ENCODE measurements around the gene LMNA.

The LMNA gene

DNA sequence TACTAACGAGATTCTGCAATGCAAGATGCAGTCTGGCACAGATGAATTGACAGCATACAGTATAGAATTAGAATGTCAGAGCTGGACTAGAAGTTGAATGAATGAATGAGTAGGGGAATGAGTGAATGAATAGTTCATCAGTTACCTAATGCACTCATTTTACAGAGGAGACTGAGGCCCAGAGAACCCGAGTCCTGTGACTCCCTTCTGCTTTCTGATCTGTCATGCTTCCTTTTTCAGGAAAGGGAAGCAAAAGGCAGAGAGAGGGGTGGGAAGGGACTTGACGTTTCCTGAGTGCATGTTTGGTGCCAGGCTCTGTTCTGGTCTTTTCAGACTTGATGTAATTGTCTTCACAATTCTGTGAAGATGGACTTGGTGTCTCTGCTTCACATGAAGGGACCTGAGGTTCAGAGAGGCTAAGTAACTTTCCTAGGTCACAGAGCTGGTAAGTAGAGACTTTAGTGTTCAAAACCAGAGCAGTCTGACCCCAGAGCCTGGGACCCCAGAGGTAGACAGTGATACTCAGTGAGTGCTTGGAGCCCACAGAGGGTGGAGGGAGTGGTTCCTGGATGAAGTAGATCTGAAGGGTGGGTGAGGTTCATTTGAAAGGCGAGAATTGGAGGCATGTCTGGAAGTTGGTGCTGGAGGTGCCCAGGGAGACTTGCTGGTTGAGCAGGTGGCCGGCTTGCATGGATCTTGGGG lies 24.2 kb upstream of the LMNA start:
- H3K4me1 ChIP-seq (ENCODE audit: insufficient read depth, low read length, poor library complexity, severe bottlenecking) = peaks cover 4% of the 10 kb centered on the region
- no peaks in the 10 kb centered on the region for H3F3A ChIP-seq (ENCODE audit: low read depth)
- no peaks in the 10 kb centered on the region for H3K27me3 ChIP-seq (ENCODE audit: insufficient read depth, low read length, poor library complexity, severe bottlenecking)
- no peak overlapping the region for H3K4me2 ChIP-seq (ENCODE audit: low read depth, low read length, poor library complexity, severe bottlenecking)
- H4K20me1 ChIP-seq (ENCODE audit: insufficient read depth, low read length, poor library complexity, severe bottlenecking) = no peaks in the 10 kb centered on the region
- no peaks in the 10 kb centered on the region for H3K9me2 ChIP-seq (replicated peaks; ENCODE audit: low read depth, low read length)
- no peaks in the 10 kb centered on the region for H3K9me3 ChIP-seq (ENCODE audit: insufficient read depth, low read depth, low read length)
- TF ChIP-seq EZH2phosphoT487 (IDR thresholded peaks at IDR 0.05; ENCODE audit: borderline replicate concordance) = no peak
- TF ChIP-seq CTCF (conservative IDR thresholded peaks at IDR 0.05; ENCODE audit: low read length) = no peak
- no peaks in the 10 kb centered on the region for H3K36me3 ChIP-seq (ENCODE audit: insufficient read depth, low read length)
- H3K9ac ChIP-seq (ENCODE audit: low read depth, low read length, poor library complexity, severe bottlenecking) = no peak overlapping the region
- no peak overlapping the region for H2AFZ ChIP-seq (ENCODE audit: low read length)
- H3K4me3 ChIP-seq (ENCODE audit: low read length, poor library complexity, severe bottlenecking) = no peak overlapping the region
- no peaks in the 10 kb centered on the region for H3K79me2 ChIP-seq (ENCODE audit: insufficient read depth, low read length)

DNA sequence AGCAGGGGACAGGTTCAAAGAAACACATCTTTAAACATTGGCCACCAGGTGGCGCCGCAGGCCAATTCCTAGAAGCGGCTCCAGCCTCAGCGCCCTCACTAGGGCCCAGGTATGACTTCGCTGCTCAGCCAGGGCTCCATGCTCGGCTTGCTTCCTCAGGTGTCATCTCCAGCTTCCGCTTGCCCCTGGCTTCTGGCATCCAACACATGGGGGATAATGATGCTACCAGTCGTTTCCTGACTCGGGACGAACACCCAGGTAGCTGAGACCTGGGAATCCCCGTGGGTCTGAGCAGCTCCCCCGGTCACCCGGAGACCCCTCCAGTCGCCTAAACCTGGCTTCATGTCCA lies 23.7 kb upstream of the LMNA start:
- no peaks in the 10 kb centered on the region for H3K79me2 ChIP-seq (ENCODE audit: insufficient read depth, low read length)
- peaks cover 4% of the 10 kb centered on the region for H3K4me1 ChIP-seq (ENCODE audit: insufficient read depth, low read length, poor library complexity, severe bottlenecking)
- H3K4me2 ChIP-seq (ENCODE audit: low read depth, low read length, poor library complexity, severe bottlenecking) = no peak overlapping the region
- no peaks in the 10 kb centered on the region for H3K9me2 ChIP-seq (replicated peaks; ENCODE audit: low read depth, low read length)
- no peaks in the 10 kb centered on the region for H3F3A ChIP-seq (ENCODE audit: low read depth)
- no peak overlapping the region for H2AFZ ChIP-seq (ENCODE audit: low read length)
- no peaks in the 10 kb centered on the region for H3K36me3 ChIP-seq (ENCODE audit: insufficient read depth, low read length)
- H3K4me3 ChIP-seq (ENCODE audit: low read length, poor library complexity, severe bottlenecking) = no peak overlapping the region
- H3K27me3 ChIP-seq (ENCODE audit: insufficient read depth, low read length, poor library complexity, severe bottlenecking) = no peaks in the 10 kb centered on the region
- TF ChIP-seq CTCF (conservative IDR thresholded peaks at IDR 0.05; ENCODE audit: low read length) = peak; percentile 88
- no peak for TF ChIP-seq EZH2phosphoT487 (IDR thresholded peaks at IDR 0.05; ENCODE audit: borderline replicate concordance)
- no peaks in the 10 kb centered on the region for H3K9me3 ChIP-seq (ENCODE audit: insufficient read depth, low read depth, low read length)
- H3K9ac ChIP-seq (ENCODE audit: low read depth, low read length, poor library complexity, severe bottlenecking) = no peak overlapping the region
- H4K20me1 ChIP-seq (ENCODE audit: insufficient read depth, low read length, poor library complexity, severe bottlenecking) = no peaks in the 10 kb centered on the region

DNA sequence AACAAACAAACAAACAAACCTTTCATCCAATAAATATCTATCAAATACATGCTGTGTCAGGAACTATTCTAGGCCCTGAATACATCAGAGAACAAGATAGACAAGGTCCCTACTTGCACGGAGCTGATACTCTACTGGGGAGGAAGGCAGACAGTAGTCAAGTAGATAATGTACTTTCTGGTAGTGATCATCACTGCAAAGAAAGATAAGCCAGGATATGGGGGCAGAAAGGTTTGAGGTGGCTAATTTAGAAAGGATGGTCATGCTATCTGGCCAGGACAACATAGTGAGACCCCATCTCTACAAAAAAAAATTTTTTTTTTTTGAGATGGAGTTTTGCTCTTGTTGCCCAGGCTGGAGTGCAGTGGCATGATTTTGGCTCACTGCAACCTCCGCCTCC lies 22.9 kb upstream of the LMNA start:
- TF ChIP-seq EZH2phosphoT487 (IDR thresholded peaks at IDR 0.05; ENCODE audit: borderline replicate concordance) (no peak), CTCF (conservative IDR thresholded peaks at IDR 0.05; ENCODE audit: low read length) (no peak)

More for the DNA sequence above, 22.9 kb upstream of the LMNA start:
- no peaks in the 10 kb centered on the region for H3K9me2 ChIP-seq (replicated peaks; ENCODE audit: low read depth, low read length)
- H3K36me3 ChIP-seq (ENCODE audit: insufficient read depth, low read length) = no peaks in the 10 kb centered on the region
- no peaks in the 10 kb centered on the region for H4K20me1 ChIP-seq (ENCODE audit: insufficient read depth, low read length, poor library complexity, severe bottlenecking)
- no peaks in the 10 kb centered on the region for H3F3A ChIP-seq (ENCODE audit: low read depth)
- H3K4me3 ChIP-seq (ENCODE audit: low read length, poor library complexity, severe bottlenecking) = no peak overlapping the region
- H3K79me2 ChIP-seq (ENCODE audit: insufficient read depth, low read length) = no peaks in the 10 kb centered on the region
- no peak overlapping the region for H3K4me2 ChIP-seq (ENCODE audit: low read depth, low read length, poor library complexity, severe bottlenecking)
- H3K9me3 ChIP-seq (ENCODE audit: insufficient read depth, low read depth, low read length) = no peaks in the 10 kb centered on the region
- peaks cover 4% of the 10 kb centered on the region for H3K4me1 ChIP-seq (ENCODE audit: insufficient read depth, low read length, poor library complexity, severe bottlenecking)
- H3K9ac ChIP-seq (ENCODE audit: low read depth, low read length, poor library complexity, severe bottlenecking) = no peak overlapping the region
- no peak overlapping the region for H2AFZ ChIP-seq (ENCODE audit: low read length)
- no peaks in the 10 kb centered on the region for H3K27me3 ChIP-seq (ENCODE audit: insufficient read depth, low read length, poor library complexity, severe bottlenecking)

All from Loucy (cell line).